ENCODE data around the gene AFAP1L1. TPM values are rescaled to one million over a fixed set of nuclear protein-coding genes. Genes with fewer than 3 reads are reported as not detected.

Gene AFAP1L1
- total and polyA plus RNA-seq, 2 of the 13 experiments (the other 11 are each of a cell fraction or from before 2014, with no cell fraction given): 0.38 to 1.0 TPM

- TF ChIP-seq PCBP2 (optimal IDR thresholded peaks at IDR 0.05; ENCODE audit: low read depth, low read length, poor library complexity, severe bottlenecking) (no peak), HMGXB4 (CRISPR knock-in tag; IDR thresholded peaks at IDR 0.05; ENCODE audit: borderline replicate concordance in 1 of 2, low read depth in 1 of 2) (peak; percentile 86 to 96), ZNF276 (CRISPR knock-in tag; IDR thresholded peaks at IDR 0.05; ENCODE audit: low read depth) (no peak), ZNF678 (CRISPR knock-in tag; IDR thresholded peaks at IDR 0.05) (no peak), GATA4 (IDR thresholded peaks at IDR 0.05; ENCODE audit: borderline replicate concordance, low read depth) (no peak), ARID5B (CRISPR knock-in tag; IDR thresholded peaks at IDR 0.05) (peak; percentile 66), HOMEZ (CRISPR knock-in tag; IDR thresholded peaks at IDR 0.05; ENCODE audit: low read depth) (peak; percentile 63; the same call in 1 of the 2 replicates), USF2 (IDR thresholded peaks at IDR 0.05; ENCODE audit: low read depth, low read length) (0 out of 2 replicates have a peak, but pooled peaks have one; percentile 4), USF2 (CRISPR knock-in tag; IDR thresholded peaks at IDR 0.05; ENCODE audit: borderline replicate concordance) (no peak), KDM3A (CRISPR knock-in tag; IDR thresholded peaks at IDR 0.05; ENCODE audit: low read depth) (peak; percentile 79), NR3C1 (CRISPR knock-in tag; IDR thresholded peaks at IDR 0.05) (no peak), ZMYM4 (CRISPR knock-in tag; IDR thresholded peaks at IDR 0.05) (peak; percentile 77), EED (CRISPR knock-in tag; IDR thresholded peaks at IDR 0.05) (no peak), YY1 (IDR thresholded peaks at IDR 0.05; ENCODE audit: insufficient read depth, insufficient replicate concordance, low read depth, low read length) (peak; percentile 47), SOX6 (IDR thresholded peaks at IDR 0.05) (no peak), SOX6 (CRISPR knock-in tag; IDR thresholded peaks at IDR 0.05) (peak; percentile 63)
Measured at GRCh38 chr5:149367249-149367971, 95.8 kb downstream of the AFAP1L1 start (continued).

Data from HepG2 (cell line).